Measurements from ENCODE around the gene CPNE7. TPM values are rescaled to one million over a fixed set of nuclear protein-coding genes. Genes with fewer than 3 reads are reported as not detected.

The CPNE7 gene
- total and polyA plus RNA-seq, 2 of the 4 experiments (the other 2 are of a cell fraction) = 5.4 to 17.4 TPM

GRCh38 chr16:89618109-89618998, 42.8 kb downstream of the CPNE7 start:
- Histone ChIP-seq H3K9me3 (ENCODE audit: control insufficient read depth, insufficient read depth, low read length) (no peaks in the 10 kb centered on the region), H4K5ac (ENCODE audit: low read depth, low read length) (no peak overlapping the region), H2BK5ac (ENCODE audit: low read depth, low read length, poor library complexity, severe bottlenecking) (no peak overlapping the region), H3K23ac (ENCODE audit: low read depth, low read length) (no peak overlapping the region), H2BK15ac (ENCODE audit: low read depth, low read length) (no peak overlapping the region), H2AK5ac (ENCODE audit: low read depth, low read length) (no peak overlapping the region; the same call in 1 of the 2 replicates), H3K4me3 (ENCODE audit: insufficient read depth, low read depth, low read length) (no peak overlapping the region), H4K91ac (ENCODE audit: insufficient read depth, low read depth, low read length) (no peak overlapping the region), H2BK120ac (ENCODE audit: low read depth, low read length) (no peak overlapping the region), H3K14ac (replicated peaks; ENCODE audit: low read depth, low read length) (no peak overlapping the region), H3K27me3 (ENCODE audit: control insufficient read depth, insufficient read depth, low read length) (peaks cover 22% of the 10 kb centered on the region), H2AFZ (replicated peaks; ENCODE audit: low read length, poor library complexity) (no peak overlapping the region), H4K20me1 (ENCODE audit: insufficient read depth, low read length) (no peaks in the 10 kb centered on the region), H3K9ac (ENCODE audit: low read depth, low read length) (no peak overlapping the region), H3K79me1 (ENCODE audit: low read depth in 1 of 2, low read length in 2 of 2) (no peaks in the 10 kb centered on the region), H3K4me2 (ENCODE audit: low read depth, low read length) (no peak overlapping the region), H3K56ac (ENCODE audit: extremely low read depth, insufficient read depth, low read length) (no peak overlapping the region), H3K4ac (ENCODE audit: low read depth, low read length) (no peak overlapping the region), H3K4me1 (ENCODE audit: control insufficient read depth, insufficient read depth, low read length) (peaks cover 2% of the 10 kb centered on the region; the same call in 1 of the 2 replicates), H4K8ac (ENCODE audit: low read depth in 2 of 2, low read length in 2 of 2) (no peak overlapping the region), H3K9me1 (ENCODE audit: insufficient read depth, low read length) (no peaks in the 10 kb centered on the region), H3K18ac (ENCODE audit: low read depth, low read length) (no peak overlapping the region), H3K27ac (ENCODE audit: insufficient read depth, low read length) (no peak overlapping the region), H2AK9ac (replicated peaks; ENCODE audit: low read depth, low read length, poor library complexity) (no peak overlapping the region), H2BK20ac (ENCODE audit: low read depth, low read length) (no peak overlapping the region), H3K36me3 (ENCODE audit: control insufficient read depth, insufficient read depth, low read length) (no peaks in the 10 kb centered on the region)
- in situ Hi-C loops (cut with MboI; ENCODE audit: low sequenced_read_pairs) = no loop called here
- BruUV-seq (replicated peaks) = no TSS peak
- dilution Hi-C loops (cut with HindIII; ENCODE audit: low sequenced_read_pairs, unreplicated experiment) = no loop called here
- ATAC-seq (ENCODE audit: low read depth) (peak; percentile 37), DNase-seq (no peak)
- POLR2A ChIA-PET (ENCODE audit: unreplicated experiment) = no interaction called here
- CTCF ChIA-PET = no interaction called here
- WGBS, 2 experiments (ENCODE audit: extremely low coverage in 2 of 2, insufficient read length in 1 of 2) = no CpG with 5 or more reads among the region's 16 CpGs
- TF ChIP-seq BHLHE40 (IDR thresholded peaks at IDR 0.05; ENCODE audit: low read depth, low read length) (no peak), CEBPB (IDR thresholded peaks at IDR 0.05; ENCODE audit: low read depth, low read length) (peak; percentile 75)
- intact Hi-C loops (cut with micrococcal nuclease) = no loop called here
